Skeletal muscle tissue (tissue), 4 donors: ENCODE results near the gene C8A. TPM values are rescaled to one million over a fixed set of nuclear protein-coding genes. Genes with fewer than 3 reads are reported as not detected.

Source experiments
- H3K27ac ChIP-seq: one replicate; pipeline ENCODE4 v1.7.0; 2013; ENCODE audit warnings: mild to moderate bottlenecking, low read depth, low read length, inconsistent platforms
- H3K27me3 ChIP-seq, 3 donors: one replicate each; pipeline ENCODE4 v1.7.0; 2013; ENCODE audit warnings: low read length in 3 of 3; ENCODE audit not compliant: control insufficient read depth in 3 of 3, insufficient read depth in 3 of 3
- H3K36me3 ChIP-seq, 3 donors: one replicate each; pipeline ENCODE4 v1.7.0; 2013; ENCODE audit warnings: low read length in 3 of 3; ENCODE audit not compliant: control insufficient read depth in 3 of 3, insufficient read depth in 3 of 3
- H3K4me1 ChIP-seq, 3 donors: one replicate each; pipeline ENCODE4 v1.7.0; 2013; ENCODE audit warnings: low read length in 3 of 3, mild to moderate bottlenecking in 3 of 3; ENCODE audit not compliant: control insufficient read depth in 3 of 3, insufficient read depth in 3 of 3
- H3K4me3 ChIP-seq, 3 donors: one replicate each; pipeline ENCODE4 v1.7.0; 2013; ENCODE audit warnings: low read length in 3 of 3
- H3K9ac ChIP-seq, 3 donors: one replicate each; pipeline ENCODE4 v1.7.0; 2013; ENCODE audit warnings: low read length in 3 of 3, mild to moderate bottlenecking in 3 of 3, moderate library complexity in 2 of 3, low read depth in 1 of 3
- H3K9me3 ChIP-seq, 3 donors: one replicate each; pipeline ENCODE4 v1.7.0; 2013; ENCODE audit warnings: low read length in 3 of 3; ENCODE audit not compliant: control insufficient read depth in 3 of 3
- total RNA-seq: library from RNA; depleted of rRNA; stranded (reverse); fragments of >200 nt; gene quantifications from one replicate; pipeline ENCODE4 v1.2.3, GENCODE V29; 2014
- donor health status: Osteomylitis.

C8A gene
- total RNA-seq, 1 donor from 2014 or later, result not detected

DNA sequence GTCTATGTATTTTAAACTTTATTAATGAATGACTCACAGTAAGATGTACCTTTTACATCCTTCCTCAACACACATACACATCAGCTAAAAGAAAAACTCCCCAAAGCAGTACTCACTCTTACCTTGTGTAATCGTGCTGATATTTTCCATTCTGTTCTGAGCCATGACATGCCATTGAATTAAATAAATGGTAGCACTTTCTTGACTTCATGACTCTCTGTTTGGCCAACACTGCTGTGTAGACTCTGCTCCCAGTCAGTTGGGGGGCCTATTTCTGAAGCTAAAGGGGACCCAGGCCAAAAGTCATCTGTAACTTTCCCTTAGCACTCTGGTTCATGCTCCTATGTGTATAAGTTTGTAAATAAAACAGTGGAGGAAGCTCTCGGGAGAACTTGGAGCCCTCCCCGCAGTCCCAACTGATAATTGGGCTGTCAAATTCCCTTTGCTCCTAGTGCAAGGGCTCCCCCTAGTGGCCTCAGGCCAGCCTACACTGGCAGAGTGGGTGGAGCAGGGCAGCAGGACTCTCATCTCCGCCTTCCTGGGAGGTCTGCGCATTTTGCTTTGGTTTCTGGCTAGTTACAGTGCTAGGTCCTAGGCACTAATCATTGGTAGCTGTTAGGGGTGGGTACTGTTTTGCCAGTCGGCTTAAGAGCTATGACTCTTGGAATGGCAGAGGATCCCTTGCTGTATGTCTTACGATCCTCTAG is 33.7 kb upstream of the C8A start:
- H3K9me3 ChIP-seq, result peaks cover 0 to 2% (median 0%) of the 10 kb centered on the region in 3 donors
- peaks cover 11 to 33% (median 12%) of the 10 kb centered on the region in 3 donors for H3K4me1 ChIP-seq
- no peaks in the 10 kb centered on the region for H3K27me3 ChIP-seq
- no peak overlapping the region for H3K4me3 ChIP-seq
- no peak overlapping the region for H3K27ac ChIP-seq
- no peaks in the 10 kb centered on the region for H3K36me3 ChIP-seq
- H3K9ac ChIP-seq, result no peak overlapping the region

DNA sequence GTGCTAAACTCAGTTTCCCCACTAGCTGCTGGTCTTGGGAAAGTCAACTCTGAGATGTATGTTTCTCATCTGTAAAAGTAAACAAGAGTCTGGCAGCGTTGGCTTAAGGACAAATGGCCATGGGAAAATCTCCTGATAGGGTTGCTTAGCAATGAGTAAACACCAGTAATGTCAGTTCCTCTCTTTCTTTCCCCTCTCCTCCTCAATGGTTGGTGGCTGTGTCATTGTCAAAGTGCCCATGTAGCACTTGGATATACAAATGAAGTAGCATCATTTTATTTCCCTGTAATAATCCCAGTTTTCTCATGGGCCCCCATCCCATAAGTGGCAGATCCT is 33.2 kb upstream of the C8A start:
- no peak overlapping the region for H3K4me3 ChIP-seq
- peaks cover 0 to 2% (median 0%) of the 10 kb centered on the region in 3 donors for H3K9me3 ChIP-seq
- H3K36me3 ChIP-seq, result no peaks in the 10 kb centered on the region
- no peak overlapping the region for H3K27ac ChIP-seq
- no peak overlapping the region for H3K9ac ChIP-seq
- H3K27me3 ChIP-seq, result no peaks in the 10 kb centered on the region
- peaks cover 11 to 33% (median 12%) of the 10 kb centered on the region in 3 donors for H3K4me1 ChIP-seq

DNA sequence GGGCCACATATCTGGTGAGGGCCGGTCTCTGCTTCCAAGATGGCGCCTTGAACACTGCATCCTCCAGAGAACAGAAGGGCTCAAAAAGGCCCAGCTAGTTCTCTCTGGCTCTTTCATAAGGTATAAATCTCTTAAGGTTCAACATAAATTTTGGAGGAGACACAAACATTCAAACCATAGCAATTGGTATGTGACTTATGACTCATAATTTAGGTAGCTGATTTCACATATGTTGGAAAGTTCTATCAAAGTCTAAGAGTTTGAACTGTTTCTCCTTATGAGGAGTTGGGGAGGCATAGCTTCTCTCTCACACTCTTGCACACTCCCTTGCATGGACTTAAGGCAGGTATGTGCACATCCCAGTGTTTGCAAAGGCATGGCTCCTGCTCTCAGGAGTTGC is 30.3 kb upstream of the C8A start:
- peaks cover 0 to 2% (median 0%) of the 10 kb centered on the region in 3 donors for H3K9me3 ChIP-seq
- H3K27me3 ChIP-seq, result no peaks in the 10 kb centered on the region
- H3K27ac ChIP-seq, result no peak overlapping the region
- peaks cover 5 to 11% (median 8%) of the 10 kb centered on the region in 3 donors for H3K4me1 ChIP-seq
- no peak overlapping the region for H3K4me3 ChIP-seq
- no peaks in the 10 kb centered on the region for H3K36me3 ChIP-seq
- H3K9ac ChIP-seq, result no peak overlapping the region

DNA sequence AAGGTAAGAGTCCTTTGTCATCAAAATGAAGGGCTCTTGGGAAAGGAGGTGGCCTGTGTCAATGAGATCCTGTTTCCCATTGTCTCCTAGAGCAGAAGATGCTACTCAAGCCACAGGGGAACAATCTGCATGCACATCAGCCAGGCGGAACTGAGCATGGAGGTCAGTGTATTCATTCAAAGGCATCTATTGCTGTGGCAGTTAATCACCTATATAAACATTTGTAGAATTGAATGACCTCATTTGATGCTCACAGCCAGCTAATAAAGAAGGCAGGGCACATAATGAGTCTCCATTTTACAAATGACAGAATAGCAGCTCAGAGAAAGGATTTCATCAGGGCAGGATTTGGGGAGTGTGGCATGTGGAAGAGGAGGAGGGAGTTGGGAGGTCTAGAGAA is 29.7 kb upstream of the C8A start:
- Histone ChIP-seq H3K9me3 (peaks cover 0 to 2% (median 0%) of the 10 kb centered on the region in 3 donors), H3K27ac (no peak overlapping the region), H3K27me3 (no peaks in the 10 kb centered on the region), H3K4me1 (peaks cover 0 to 6% (median 4%) of the 10 kb centered on the region in 3 donors), H3K4me3 (no peak overlapping the region), H3K36me3 (no peaks in the 10 kb centered on the region), H3K9ac (no peak overlapping the region)

DNA sequence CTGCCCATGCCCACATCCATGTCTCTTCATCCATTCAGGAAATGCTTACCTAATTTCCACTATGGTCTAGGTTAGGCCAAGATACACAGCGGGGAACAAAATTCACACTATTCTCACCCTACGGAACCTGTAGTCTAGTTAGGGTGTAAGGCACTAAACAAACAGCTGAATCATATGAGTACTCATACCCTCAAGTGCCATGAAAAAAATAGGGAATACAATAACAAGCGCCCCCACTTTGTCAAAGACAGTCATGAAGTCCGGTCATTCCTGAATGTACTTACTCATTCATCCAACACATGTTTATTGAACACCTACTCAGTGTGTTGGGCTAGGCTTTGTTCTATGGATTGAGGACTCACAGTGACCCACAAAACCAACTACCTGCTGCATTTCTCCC is 29.2 kb upstream of the C8A start:
- Histone ChIP-seq H3K4me1 (peaks cover 0 to 6% (median 4%) of the 10 kb centered on the region in 3 donors), H3K36me3 (no peaks in the 10 kb centered on the region), H3K4me3 (no peak overlapping the region)

DNA sequence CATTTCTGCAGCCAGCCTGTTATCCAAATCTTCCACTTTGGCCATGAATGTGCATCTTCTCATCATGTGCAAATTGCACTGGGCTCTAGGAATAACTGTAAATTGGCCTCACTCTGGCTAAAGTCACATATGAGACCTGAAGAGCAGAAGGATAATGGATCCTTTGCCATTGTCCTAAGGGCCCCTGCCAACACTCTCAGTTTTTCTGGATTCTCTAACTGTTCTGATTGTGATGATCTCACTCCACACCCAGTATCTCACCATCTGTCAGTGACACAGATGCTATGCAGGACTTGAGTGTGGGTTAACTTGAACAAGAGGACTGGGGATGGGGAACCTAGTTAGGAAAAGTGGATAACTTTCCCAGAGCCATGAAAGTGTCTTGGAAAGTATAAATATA is 26.9 kb upstream of the C8A start:
- Histone ChIP-seq H3K27me3 (peaks cover 0 to 7% (median 5%) of the 10 kb centered on the region in 3 donors), H3K36me3 (no peaks in the 10 kb centered on the region), H3K4me3 (no peak overlapping the region), H3K4me1 (no peaks in the 10 kb centered on the region), H3K27ac (no peak overlapping the region), H3K9ac (no peak overlapping the region), H3K9me3 (peaks cover 0 to 2% (median 0%) of the 10 kb centered on the region in 3 donors)

More for the DNA sequence above, 29.2 kb upstream of the C8A start:
- Histone ChIP-seq H3K27ac (no peak overlapping the region), H3K9ac (no peak overlapping the region), H3K27me3 (no peaks in the 10 kb centered on the region), H3K9me3 (peaks cover 0 to 2% (median 0%) of the 10 kb centered on the region in 3 donors)

DNA sequence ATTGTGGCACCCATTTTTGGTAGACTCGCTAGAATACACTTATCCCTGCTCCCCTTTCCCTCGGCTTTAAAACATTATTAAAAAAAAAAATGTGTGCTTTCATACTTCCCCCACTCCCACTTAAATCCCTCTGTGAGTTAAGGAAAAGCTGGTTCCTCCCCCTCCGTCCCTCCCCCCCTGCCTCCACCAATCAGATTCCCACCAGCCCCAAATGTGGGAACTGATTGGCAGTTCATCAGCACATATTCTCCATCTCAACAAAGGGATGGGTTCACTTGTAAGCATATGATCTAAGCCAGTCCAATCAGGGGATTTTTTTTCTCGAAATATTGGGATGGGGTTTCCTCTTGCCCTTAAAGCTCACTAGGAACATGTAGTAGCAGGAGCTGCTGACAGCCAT is 24.5 kb upstream of the C8A start:
- peaks cover 0 to 7% (median 5%) of the 10 kb centered on the region in 3 donors for H3K27me3 ChIP-seq
- H3K9ac ChIP-seq, result no peak overlapping the region
- no peaks in the 10 kb centered on the region for H3K4me1 ChIP-seq
- H3K4me3 ChIP-seq, result no peak overlapping the region
- no peaks in the 10 kb centered on the region for H3K36me3 ChIP-seq
- peaks cover 0 to 2% (median 0%) of the 10 kb centered on the region in 3 donors for H3K9me3 ChIP-seq
- H3K27ac ChIP-seq, result no peak overlapping the region

DNA sequence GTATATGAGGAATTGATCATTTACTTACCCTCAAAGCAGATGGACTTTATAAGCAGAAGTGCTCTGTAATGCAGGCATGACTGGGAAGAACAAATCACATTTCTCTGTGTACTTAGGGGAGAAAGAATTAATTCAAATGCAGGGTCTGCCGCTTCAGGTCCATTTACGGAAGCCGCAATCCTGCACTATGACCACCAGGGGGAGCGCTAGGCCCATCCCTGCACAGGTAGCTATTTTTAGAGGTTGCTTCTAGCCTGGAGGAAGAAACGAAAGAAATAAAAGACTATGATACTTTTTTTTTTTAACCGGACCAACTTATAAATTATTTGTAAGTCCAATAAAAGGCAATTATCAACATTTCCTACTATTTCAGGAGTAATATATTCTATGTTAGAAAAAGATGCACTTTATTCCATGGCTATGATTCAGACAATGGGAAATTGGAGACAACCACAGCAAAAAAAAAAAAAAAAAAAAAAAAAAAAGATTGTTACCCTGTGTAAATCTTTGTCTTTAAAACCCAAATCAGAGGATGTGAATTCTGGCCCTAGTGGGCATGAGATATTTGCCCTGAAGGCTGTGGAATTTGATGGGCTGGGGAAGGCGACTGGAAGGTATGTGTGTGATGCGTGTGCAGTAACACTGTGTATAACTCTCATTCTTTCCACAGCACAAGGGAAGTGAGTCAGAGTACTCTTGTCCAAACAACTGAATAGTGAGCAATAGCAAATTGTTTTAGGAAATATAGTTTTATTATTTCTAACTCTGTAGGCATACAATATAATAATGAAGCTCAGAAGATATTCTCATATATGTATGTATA is 22.5 kb upstream of the C8A start:
- no peaks in the 10 kb centered on the region for H3K36me3 ChIP-seq
- no peak overlapping the region for H3K4me3 ChIP-seq
- no peaks in the 10 kb centered on the region for H3K9me3 ChIP-seq
- no peak overlapping the region for H3K27ac ChIP-seq
- H3K27me3 ChIP-seq, result peaks cover 0 to 7% (median 5%) of the 10 kb centered on the region in 3 donors
- H3K9ac ChIP-seq, result peak overlapping the region in 1 of 3 donors; percentile 47
- no peaks in the 10 kb centered on the region for H3K4me1 ChIP-seq

DNA sequence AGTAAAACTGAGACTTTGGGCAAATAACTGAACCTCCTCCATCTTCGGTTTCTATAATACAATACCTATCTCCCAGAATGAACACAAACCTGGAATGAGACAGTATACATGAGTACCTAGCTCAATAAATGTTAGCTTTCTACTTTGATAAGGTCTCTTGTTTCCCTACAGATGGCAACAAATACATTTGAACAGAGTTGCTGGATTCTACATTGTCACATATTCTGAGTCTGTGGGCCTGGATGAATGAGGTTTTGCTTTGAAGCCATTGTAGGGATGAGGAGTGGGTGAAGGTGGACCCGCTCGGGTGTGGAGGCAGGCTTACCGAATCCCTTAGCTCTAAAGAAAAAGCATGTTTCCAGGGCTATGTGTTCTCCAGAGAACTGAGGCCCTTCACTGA is 21.5 kb upstream of the C8A start:
- no peaks in the 10 kb centered on the region for H3K4me1 ChIP-seq

More for the DNA sequence above, 21.5 kb upstream of the C8A start:
- Histone ChIP-seq H3K27me3 (peaks cover 3 to 7% (median 5%) of the 10 kb centered on the region in 3 donors), H3K27ac (no peak overlapping the region), H3K36me3 (no peaks in the 10 kb centered on the region), H3K4me3 (no peak overlapping the region), H3K9ac (no peak overlapping the region), H3K9me3 (no peaks in the 10 kb centered on the region)
